IPS DF 6.9 (cell line): ENCODE results near the gene TTC28.

Experiments used
- DNase-seq: peaks from one replicate; pipeline ENCODE4 v3.0.0-alpha.2; 2013; ENCODE audit warnings: low read depth, low spot score
- H3K27ac ChIP-seq: one replicate; pipeline ENCODE4 v1.5.1; 2013; ENCODE audit warnings: low read length, control low read depth
- H3K27me3 ChIP-seq: 2 replicates; pipeline ENCODE4 v1.6.1; 2013; ENCODE audit warnings: mild to moderate bottlenecking, low read length; ENCODE audit not compliant: control insufficient read depth, insufficient read depth
- H3K36me3 ChIP-seq: 2 replicates; pipeline ENCODE4 v1.6.1; 2013; ENCODE audit warnings: low read length; ENCODE audit not compliant: control insufficient read depth, insufficient read depth
- H3K4me1 ChIP-seq: 2 replicates; pipeline ENCODE4 v1.6.1; 2013; ENCODE audit warnings: low read length; ENCODE audit not compliant: control insufficient read depth, insufficient read depth
- H3K4me3 ChIP-seq: 2 replicates; pipeline ENCODE4 v1.5.1; 2013; ENCODE audit warnings: mild to moderate bottlenecking, low read length
- H3K9me3 ChIP-seq: 2 replicates; pipeline ENCODE4 v1.6.1; 2013; ENCODE audit warnings: low read length, inconsistent platforms; ENCODE audit not compliant: control insufficient read depth, insufficient read depth
- WGBS: extraction: QIAGEN DNeasy Blood & Tissue Kit; methylation state at CpG from one replicate; pipeline ENCODE4 v1.1.7; 2013; ENCODE audit warnings: mixed read lengths, missing lambda C conversion rate; ENCODE audit not compliant: insufficient read length, insufficient coverage; 5-methylcytosine and 5-hydroxymethylcytosine counted together

The TTC28 gene

DNA sequence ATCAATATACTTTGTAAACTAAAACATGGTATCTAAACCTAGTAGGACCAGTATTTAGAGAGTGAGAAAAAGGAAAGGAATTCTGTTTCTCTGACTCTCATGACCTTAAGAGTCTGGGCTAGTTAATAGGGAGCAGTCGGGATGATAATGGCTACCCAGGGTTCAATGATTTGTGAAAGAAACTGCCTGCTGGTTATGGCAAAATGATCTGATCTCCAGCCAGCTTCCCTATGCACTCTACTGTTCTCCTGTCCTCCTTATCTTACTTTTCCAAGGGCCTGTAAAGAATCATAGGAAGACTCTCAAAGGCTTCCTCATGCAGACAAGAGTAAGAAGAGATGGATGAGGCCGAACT, 567.5 kb downstream of the TTC28 start:
- Histone ChIP-seq H3K4me3 (no peak overlapping the region), H3K27me3 (no peaks in the 10 kb centered on the region), H3K9me3 (no peaks in the 10 kb centered on the region), H3K27ac (no peak overlapping the region), H3K36me3 (no peaks in the 10 kb centered on the region; the same call in 1 of the 2 replicates), H3K4me1 (peaks cover 2% of the 10 kb centered on the region)
- WGBS, result no CpG with 5 or more reads among the region's 2 CpGs
- DNase-seq, result no peak

DNA sequence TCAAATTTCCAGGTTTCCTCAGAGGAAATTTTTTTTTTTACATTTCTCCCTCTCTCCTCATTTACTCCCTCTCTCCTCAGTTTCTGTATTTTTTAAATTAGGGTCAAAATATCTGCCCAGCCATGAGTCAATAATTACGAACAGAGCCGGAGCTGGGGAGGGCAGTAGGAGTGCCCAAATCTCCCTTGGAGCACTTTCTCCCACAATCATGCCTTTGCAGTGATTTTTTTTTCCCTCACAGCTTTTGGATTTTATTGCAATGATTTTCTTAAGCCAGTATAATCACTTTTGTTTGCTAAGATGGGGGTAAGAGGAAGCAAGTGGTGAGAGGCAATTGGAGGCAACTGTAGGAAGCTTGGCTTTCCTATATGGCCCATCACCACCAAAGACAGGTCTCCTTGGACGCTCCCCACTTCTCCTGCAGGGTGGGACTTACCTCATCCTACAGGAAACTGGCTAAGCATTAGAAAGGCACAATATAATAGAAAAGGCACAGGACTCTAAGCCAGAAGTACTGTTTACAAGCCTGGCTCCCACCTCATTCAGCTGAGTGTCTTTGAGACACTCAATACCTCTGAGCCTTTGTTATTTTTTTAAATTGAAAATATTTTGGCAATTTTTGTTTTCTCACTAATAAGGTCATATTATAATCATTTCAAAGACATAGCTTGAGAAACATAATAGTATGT, 568.0 kb downstream of the TTC28 start:
- Histone ChIP-seq H3K36me3 (no peaks in the 10 kb centered on the region; the same call in 1 of the 2 replicates), H3K4me1 (peaks cover 2% of the 10 kb centered on the region), H3K27me3 (no peaks in the 10 kb centered on the region), H3K9me3 (no peaks in the 10 kb centered on the region), H3K27ac (no peak overlapping the region), H3K4me3 (no peak overlapping the region)
- DNase-seq, result no peak
- no CpG with 5 or more reads among the region's 3 CpGs for WGBS

DNA sequence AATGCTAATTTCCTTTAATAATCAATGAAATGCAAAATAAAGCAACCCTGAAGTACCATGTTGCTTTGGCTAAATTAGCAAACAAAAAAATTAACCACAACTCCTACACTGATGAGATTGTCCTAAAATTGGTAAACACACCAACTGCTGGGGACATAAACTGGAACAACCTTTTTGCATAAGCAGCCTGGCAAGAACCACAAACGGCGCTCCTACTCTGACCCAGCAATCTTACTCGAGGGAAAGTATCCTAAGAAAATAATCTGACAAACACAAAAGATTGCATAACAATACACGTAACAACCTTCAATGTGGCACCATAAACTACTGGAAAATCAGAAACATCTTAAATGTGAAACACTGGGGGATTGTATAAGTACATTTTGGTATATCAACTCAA, 570.8 kb downstream of the TTC28 start:
- Histone ChIP-seq H3K4me1 (peaks cover 2% of the 10 kb centered on the region), H3K36me3 (no peaks in the 10 kb centered on the region; the same call in 1 of the 2 replicates), H3K4me3 (no peak overlapping the region), H3K9me3 (no peaks in the 10 kb centered on the region), H3K27ac (no peak overlapping the region), H3K27me3 (no peaks in the 10 kb centered on the region)
- WGBS, result no CpG with 5 or more reads among the region's 4 CpGs
- DNase-seq, result no peak

DNA sequence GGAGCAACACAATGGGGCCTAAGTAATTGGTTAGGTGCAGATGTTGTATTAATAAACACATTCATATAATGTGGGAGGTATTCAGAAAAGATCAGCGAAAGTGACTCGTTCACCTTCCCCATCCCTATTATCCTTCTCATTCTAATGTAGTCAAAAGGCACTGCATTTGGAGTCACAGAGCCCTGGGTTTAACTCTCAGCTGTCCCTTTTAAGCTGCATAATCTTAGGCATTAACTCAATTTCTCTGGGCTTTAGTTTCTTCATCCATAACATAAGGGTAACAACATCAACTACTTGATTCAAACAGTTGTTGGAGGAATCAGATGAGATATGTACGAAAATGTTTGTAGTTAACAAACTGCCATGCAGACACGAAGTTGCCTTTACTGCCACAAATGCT, 573.0 kb downstream of the TTC28 start:
- no peak for DNase-seq
- H3K4me3 ChIP-seq, result no peak overlapping the region
- no peaks in the 10 kb centered on the region for H3K9me3 ChIP-seq
- no peak overlapping the region for H3K27ac ChIP-seq
- WGBS, result no CpG with 5 or more reads among the region's 4 CpGs
- H3K36me3 ChIP-seq, result no peaks in the 10 kb centered on the region; the same call in 1 of the 2 replicates
- no peaks in the 10 kb centered on the region for H3K27me3 ChIP-seq
- H3K4me1 ChIP-seq, result peaks cover 2% of the 10 kb centered on the region

DNA sequence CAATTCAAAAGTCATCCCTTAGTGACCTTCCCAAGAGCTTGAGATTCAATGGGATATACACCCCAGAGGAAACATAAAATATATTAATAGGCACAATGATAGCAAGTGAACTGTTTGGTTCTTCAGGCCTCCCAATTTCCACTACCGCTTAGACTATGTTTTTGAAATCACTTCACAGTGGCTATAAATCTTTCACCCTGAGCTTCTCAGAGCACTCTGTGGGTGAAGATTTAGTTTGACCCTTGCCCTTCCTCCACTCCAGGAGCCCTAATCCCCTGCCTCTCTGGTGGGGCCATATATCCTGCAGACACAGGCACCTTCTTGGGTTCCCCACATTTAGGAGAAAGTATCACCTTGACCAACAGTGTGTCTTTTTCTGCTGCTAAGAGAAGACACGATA, 573.7 kb downstream of the TTC28 start:
- H3K36me3 ChIP-seq, result no peaks in the 10 kb centered on the region; the same call in 1 of the 2 replicates
- H3K9me3 ChIP-seq, result no peaks in the 10 kb centered on the region
- no peak for DNase-seq
- H3K27me3 ChIP-seq, result no peaks in the 10 kb centered on the region
- H3K27ac ChIP-seq, result no peak overlapping the region
- peaks cover 2% of the 10 kb centered on the region for H3K4me1 ChIP-seq
- no peak overlapping the region for H3K4me3 ChIP-seq
- WGBS, result no CpG with 5 or more reads among the region's 2 CpGs

DNA sequence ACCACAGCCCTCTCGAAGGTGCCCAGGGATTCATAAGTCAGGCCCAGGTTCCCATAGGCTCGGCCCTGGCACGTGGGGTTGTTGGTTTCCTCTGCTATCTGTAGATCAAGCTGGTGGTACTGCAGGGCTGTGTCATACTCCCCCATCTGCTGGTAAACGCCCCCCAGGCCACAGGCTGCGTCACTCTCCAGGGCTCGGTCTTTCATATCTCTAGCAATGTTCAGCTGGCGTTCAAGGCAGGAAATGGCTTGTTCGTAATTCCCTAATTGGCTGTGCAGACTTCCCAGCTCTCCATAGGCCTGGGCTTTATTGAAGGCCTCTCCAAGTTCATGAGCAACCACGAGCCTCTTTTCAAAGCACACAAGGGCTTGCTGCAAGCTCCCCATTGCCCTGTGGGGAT, 574.2 kb downstream of the TTC28 start:
- H3K27ac ChIP-seq, result no peak overlapping the region
- no peaks in the 10 kb centered on the region for H3K27me3 ChIP-seq
- no peak overlapping the region for H3K4me3 ChIP-seq
- no peaks in the 10 kb centered on the region; the same call in 1 of the 2 replicates for H3K36me3 ChIP-seq
- no CpG with 5 or more reads among the region's 9 CpGs for WGBS
- peaks cover 2% of the 10 kb centered on the region for H3K4me1 ChIP-seq
- DNase-seq, result no peak
- H3K9me3 ChIP-seq, result no peaks in the 10 kb centered on the region

DNA sequence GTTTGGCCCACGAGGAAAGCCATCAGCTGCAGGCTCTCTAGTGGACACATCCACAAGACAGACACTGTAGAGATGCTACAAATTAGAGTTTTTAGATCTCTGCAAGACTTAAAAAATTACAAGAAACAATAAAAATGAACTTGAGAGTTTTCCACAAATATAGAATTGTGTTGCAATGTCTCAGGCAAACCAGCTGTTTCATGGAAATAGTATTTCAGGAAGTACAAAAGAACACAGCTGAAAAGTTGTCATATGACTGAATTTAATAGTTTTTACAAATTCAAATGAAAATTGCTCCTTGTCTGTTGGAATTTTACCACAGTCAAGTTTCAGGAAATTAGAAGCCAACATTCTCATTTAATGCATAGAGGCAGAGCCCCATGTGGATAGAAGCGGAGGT, 576.0 kb downstream of the TTC28 start:
- no peak for DNase-seq
- no peaks in the 10 kb centered on the region for H3K27me3 ChIP-seq
- H3K27ac ChIP-seq, result no peak overlapping the region
- no peaks in the 10 kb centered on the region for H3K9me3 ChIP-seq
- no peaks in the 10 kb centered on the region; the same call in 1 of the 2 replicates for H3K36me3 ChIP-seq
- H3K4me1 ChIP-seq, result peaks cover 2% of the 10 kb centered on the region
- no CpG with 5 or more reads among the region's 2 CpGs for WGBS
- H3K4me3 ChIP-seq, result no peak overlapping the region

DNA sequence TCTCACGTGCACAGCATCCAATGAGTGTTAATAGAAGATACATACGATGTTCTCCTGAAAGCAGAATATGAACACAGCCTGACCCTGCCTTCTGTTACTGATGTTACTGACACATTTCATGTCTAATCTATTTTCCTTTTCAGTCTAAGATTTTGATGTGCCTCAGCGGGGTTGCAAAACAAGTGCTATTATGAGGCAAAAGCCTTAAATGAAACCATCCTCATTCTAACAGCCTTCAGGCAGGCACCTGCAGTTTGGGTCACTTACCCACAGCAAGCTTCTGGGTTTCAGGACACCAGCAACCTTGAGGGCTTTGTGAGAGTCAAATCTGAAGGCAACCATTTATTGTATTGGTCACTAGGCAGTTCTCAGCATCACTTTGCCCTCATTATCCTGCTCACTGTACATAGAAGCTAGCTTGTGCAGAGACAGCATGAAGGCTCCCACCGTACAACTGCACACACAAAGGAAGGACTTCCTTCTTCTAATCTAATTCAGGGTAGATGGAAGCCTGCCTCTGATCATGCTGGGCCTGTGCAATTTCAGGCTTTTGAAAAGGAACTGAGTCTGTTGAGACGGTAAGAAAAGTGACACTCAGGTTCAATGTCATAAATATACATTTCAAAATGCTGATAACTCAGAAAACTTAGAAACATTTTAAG, 577.4 kb downstream of the TTC28 start:
- H3K4me1 ChIP-seq, result no peaks in the 10 kb centered on the region
- H3K9me3 ChIP-seq, result no peaks in the 10 kb centered on the region
- WGBS, result no CpG with 5 or more reads among the region's 5 CpGs
- H3K4me3 ChIP-seq, result no peak overlapping the region
- H3K27me3 ChIP-seq, result no peaks in the 10 kb centered on the region
- DNase-seq, result no peak
- H3K27ac ChIP-seq, result no peak overlapping the region
- H3K36me3 ChIP-seq, result no peaks in the 10 kb centered on the region

DNA sequence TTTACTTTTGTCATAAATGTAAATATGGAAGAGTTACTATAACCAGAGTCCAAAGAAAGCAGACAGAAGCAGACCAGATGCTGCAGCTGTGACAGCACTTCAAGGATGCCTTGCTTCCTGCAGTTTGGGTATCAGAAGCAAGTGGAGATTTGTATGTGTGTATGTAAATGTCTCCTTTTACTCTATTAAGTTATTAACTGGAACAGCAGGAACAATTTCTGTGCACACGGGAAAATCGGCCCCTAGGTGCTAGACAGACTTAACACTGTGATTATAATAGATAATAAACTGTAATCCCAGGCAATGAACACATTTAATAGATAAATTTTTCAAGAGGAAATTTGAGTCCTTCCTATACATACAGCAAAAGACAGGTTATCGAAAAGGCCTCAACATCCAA, 582.0 kb downstream of the TTC28 start:
- Histone ChIP-seq H3K27me3 (no peaks in the 10 kb centered on the region), H3K36me3 (no peaks in the 10 kb centered on the region), H3K4me1 (no peaks in the 10 kb centered on the region), H3K27ac (no peak overlapping the region), H3K9me3 (no peaks in the 10 kb centered on the region), H3K4me3 (no peak overlapping the region)
- no CpG with 5 or more reads among the region's 3 CpGs for WGBS
- no peak for DNase-seq

DNA sequence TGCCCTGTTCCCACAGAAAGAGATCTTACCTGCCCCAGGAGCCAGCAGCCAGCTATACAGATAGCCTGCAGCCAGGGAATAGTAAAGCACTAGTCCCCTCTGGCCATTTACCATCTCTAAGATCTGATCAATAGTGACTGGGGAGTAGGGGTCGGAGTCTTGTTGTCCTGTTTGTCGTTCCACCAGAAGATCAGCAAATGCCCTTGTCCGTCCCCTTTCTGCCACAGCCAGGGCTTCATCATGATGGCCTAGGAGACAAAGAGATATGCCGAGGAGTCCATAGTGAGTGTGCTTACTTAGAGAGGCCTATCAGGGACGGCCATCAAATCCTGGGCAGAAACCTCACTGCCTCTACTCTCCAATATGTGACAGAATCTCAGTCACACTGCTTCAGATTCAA, 583.5 kb downstream of the TTC28 start:
- Histone ChIP-seq H3K36me3 (no peaks in the 10 kb centered on the region), H3K4me1 (no peaks in the 10 kb centered on the region), H3K27ac (no peak overlapping the region), H3K4me3 (no peak overlapping the region), H3K9me3 (no peaks in the 10 kb centered on the region), H3K27me3 (no peaks in the 10 kb centered on the region)
- WGBS, result no CpG with 5 or more reads among the region's 5 CpGs
- no peak for DNase-seq
